Limb (tissue), 2 donors: ENCODE results near the gene CDH3.

ENCODE experiments used
- DNase-seq, 2 donors: peaks; one replicate each; pipeline ENCODE4 v3.0.0-alpha.2; 2016; ENCODE audit errors: extremely low spot score in 2 of 2

The CDH3 gene

GRCh38 chr16:68651136-68651535 lies 6.0 kb downstream of the CDH3 start:
- no peak for DNase-seq

GRCh38 chr16:68652659-68653058 lies 7.5 kb downstream of the CDH3 start:
- no peak for DNase-seq

- no peak for DNase-seq
Observed at GRCh38 chr16:68655806-68656205, 10.7 kb downstream of the CDH3 start.

- DNase-seq: no peak
Observed at GRCh38 chr16:68656751-68657150, 11.6 kb downstream of the CDH3 start.

GRCh38 chr16:68658341-68658973 lies 13.3 kb downstream of the CDH3 start:
- DNase-seq: peak; percentile 51 to 68

GRCh38 chr16:68658974-68659360 lies 13.9 kb downstream of the CDH3 start:
- DNase-seq: no peak

- no peak for DNase-seq
Observed at GRCh38 chr16:68659412-68660358, 14.6 kb downstream of the CDH3 start.

GRCh38 chr16:68660359-68660795 lies 15.3 kb downstream of the CDH3 start:
- no peak for DNase-seq

- no peak for DNase-seq
Observed at GRCh38 chr16:68662035-68662434, 16.9 kb downstream of the CDH3 start.

GRCh38 chr16:68664297-68664696 lies 19.2 kb downstream of the CDH3 start:
- DNase-seq: no peak

- DNase-seq: no peak
Observed at GRCh38 chr16:68665501-68665900, 20.4 kb downstream of the CDH3 start.

- no peak for DNase-seq
Observed at GRCh38 chr16:68668266-68668665, 23.2 kb downstream of the CDH3 start.

- DNase-seq: no peak
Observed at GRCh38 chr16:68676113-68676860, 31.2 kb downstream of the CDH3 start.

- DNase-seq: no peak
Observed at GRCh38 chr16:68681038-68681437, 35.9 kb downstream of the CDH3 start.

- DNase-seq: no peak
Observed at GRCh38 chr16:68685685-68686478, 40.8 kb downstream of the CDH3 start.

GRCh38 chr16:68686905-68687304 lies 41.8 kb downstream of the CDH3 start:
- DNase-seq: no peak

GRCh38 chr16:68689921-68690320 lies 44.8 kb downstream of the CDH3 start:
- no peak for DNase-seq

GRCh38 chr16:68695575-68695974 lies 50.5 kb downstream of the CDH3 start:
- DNase-seq: no peak

GRCh38 chr16:68696514-68696913 lies 51.4 kb downstream of the CDH3 start:
- no peak for DNase-seq

- no peak for DNase-seq
Observed at GRCh38 chr16:68698091-68698490, 53.0 kb downstream of the CDH3 start.

- DNase-seq: no peak
Observed at GRCh38 chr16:68700120-68700519, 55.0 kb downstream of the CDH3 start.
